ENCODE results near the gene HEXD.
"Not testable (repeated sequence)": the region's sequence is repeated elsewhere in the genome, so short reads cannot be mapped to it uniquely, and the experiment has no call there.

The HEXD gene

GRCh38 chr17:82382220-82382932, 35.8 kb upstream of the HEXD start:
- not testable (repeated sequence) for DNase-seq (ENCODE audit: low read depth in 3 of 3, low spot score in 1 of 3)

DNA sequence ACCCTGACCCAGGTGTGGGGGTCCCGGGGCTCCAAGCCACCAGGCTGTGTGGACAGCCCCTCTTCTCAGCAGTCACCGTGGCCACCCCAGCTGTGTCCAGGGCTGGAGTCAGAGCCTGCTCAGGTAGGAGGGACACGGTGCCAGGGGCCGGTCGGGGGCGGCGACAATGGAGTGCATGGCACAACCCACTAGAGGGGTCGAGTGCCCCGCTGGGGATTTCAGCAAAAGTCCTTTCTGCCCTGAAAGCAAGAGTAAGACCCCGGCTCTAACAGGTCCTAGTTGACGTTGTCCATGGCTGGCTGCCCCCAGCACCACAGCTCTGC, 35.3 kb upstream of the HEXD start:
- no peak for DNase-seq (ENCODE audit: low read depth in 3 of 3, low spot score in 1 of 3)

- DNase-seq (ENCODE audit: low read depth in 3 of 3, low spot score in 1 of 3), result no peak
Measured at GRCh38 chr17:82383411-82383810, 34.7 kb upstream of the HEXD start.

DNA sequence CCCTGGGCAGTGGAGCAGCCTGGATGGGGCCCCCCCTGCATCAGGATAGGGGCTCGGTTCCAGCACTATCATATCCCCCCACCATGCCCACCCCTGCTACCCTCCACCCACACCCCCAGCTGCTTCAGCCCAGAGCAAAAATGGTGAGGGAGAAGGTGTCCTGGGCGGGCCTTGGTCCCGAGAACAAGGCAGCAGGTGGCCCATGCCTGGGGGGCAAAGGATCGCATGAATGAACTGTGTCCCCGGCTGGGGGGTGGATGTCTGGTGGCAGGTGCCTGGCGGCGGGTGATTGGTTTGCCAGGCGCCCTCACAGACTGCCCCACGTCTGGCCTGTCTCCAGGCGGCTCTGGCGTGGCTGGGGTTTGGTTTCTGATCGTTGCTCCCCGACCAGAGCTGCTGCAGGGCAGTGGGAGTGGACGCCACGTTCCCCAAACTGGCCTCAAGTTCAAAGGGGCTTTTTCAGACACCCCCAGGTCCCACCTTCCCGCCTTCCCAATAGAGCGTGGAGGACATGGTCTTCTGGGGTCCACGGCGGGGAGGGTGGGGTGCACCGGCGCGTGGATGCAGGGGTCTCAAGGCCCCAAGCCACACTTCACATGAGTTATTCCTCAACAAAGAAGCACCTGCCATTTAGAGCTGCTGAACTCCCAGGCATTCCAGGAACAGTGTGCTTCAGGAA, 34.0 kb upstream of the HEXD start:
- DNase-seq (ENCODE audit: low read depth in 3 of 3, low spot score in 1 of 3), result no peak

DNA sequence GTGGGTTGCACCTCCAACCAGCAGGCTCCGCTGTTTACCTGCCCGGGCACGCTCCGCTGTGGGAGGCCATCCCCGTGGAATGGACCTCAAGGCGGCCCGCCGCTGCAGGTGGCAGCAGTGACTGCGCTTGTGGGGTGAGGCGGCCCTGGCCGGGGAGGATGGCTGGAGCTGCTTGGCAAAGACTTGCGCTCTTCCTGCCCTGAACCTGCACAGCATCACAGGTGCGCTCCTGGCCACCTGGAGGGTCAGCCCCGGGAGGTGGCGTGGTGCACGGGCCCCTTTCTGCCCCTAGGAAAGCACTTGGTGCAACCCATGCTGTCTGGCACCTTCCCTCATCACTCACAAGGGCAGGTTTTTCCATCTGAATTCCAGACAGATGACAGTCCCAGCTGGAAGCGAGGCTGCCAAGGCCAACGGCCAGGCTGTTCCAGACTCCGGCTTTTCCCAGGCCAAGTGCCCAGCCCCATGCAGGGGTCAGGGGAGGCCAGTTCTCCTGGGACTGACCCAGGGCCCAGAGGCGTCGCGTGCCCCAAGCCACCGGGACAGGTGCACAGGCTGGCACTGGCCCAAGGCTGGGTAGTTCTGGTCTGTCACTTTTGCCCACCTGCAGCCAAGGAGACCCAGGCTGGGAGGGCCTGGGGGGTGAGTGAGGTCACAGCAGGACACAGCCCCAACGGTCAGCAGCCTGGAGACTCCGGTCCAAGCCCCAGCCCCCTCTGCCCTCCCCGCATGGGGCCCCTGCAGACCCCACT, 33.2 kb upstream of the HEXD start:
- no peak for DNase-seq (ENCODE audit: low read depth in 3 of 3, low spot score in 1 of 3)

- DNase-seq (ENCODE audit: low read depth in 3 of 3, low spot score in 1 of 3), result no peak
Measured at GRCh38 chr17:82385559-82386254, 32.4 kb upstream of the HEXD start.

DNA sequence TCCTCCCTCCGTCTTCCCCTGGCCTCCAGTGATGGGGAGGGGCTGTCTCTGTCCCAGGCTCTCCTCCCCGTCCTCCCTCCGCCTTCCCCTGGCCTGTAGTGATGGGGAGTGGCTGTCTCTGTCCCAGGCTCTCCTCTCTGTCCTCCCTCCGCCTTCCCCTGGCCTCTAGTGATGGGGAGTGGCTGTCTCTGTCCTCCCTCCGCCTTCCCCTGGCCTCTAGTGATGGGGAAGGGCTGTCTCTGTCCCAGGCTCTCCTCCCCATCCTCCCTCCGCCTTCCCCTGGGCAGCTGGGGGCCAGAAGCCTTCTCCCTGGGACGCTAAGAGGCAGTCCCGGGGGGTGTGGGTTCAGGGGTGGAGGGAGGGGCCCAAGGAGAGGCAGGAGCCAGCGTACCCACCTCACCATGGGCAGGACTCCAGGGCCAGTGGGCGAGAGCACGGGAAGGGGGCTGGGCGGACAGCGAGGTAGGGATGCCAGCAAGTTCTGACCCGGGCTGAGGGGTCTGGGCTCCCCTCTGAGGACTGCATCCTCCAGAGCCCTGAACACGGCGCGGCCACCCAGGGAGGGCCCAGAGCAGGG, 31.8 kb upstream of the HEXD start:
- DNase-seq (ENCODE audit: low read depth in 3 of 3, low spot score in 1 of 3), result no peak

DNA sequence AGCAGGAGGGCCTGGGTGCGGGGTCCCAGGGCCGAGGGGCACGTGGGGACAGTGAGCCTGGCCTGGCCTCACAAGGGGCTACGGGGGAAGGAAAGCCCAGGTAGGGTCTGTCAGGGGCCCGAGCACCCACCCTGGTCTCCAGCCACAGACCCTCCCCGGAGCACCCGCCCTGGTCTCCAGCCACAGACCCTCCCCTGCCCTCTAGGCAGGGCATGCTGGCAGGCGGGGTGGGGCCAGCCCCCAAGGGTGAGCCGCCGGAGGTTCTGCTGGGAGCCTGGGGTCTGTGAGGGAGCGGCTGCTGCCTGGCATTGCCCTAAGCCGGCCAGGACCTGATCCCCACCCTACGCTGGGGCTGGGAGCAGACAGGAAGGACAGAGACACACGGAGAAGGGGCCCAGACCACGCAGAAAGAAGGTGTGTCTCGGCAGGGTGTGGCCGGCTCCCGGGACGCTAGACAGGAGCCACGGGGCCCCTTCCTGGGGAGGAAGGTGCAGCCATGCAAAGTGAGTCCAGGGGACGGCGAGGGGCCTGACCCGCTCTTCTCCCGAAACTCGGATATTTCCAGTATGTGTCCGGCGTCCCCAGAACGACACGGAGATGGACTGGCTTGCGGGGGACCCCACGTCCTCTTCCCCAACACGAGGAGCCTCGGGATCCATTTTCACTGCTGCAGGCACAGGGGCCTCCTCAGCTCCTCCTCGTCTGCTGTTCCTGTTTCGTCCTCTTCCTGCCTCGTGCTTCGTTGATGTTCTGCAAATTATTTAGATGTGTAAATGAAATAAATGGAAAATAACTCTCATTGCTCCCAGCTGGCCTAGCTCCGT, 31.1 kb upstream of the HEXD start:
- DNase-seq (ENCODE audit: low read depth in 3 of 3, low spot score in 1 of 3), result no peak

GRCh38 chr17:82387705-82388106, 30.4 kb upstream of the HEXD start:
- no peak for DNase-seq (ENCODE audit: low read depth in 3 of 3, low spot score in 1 of 3)

DNA sequence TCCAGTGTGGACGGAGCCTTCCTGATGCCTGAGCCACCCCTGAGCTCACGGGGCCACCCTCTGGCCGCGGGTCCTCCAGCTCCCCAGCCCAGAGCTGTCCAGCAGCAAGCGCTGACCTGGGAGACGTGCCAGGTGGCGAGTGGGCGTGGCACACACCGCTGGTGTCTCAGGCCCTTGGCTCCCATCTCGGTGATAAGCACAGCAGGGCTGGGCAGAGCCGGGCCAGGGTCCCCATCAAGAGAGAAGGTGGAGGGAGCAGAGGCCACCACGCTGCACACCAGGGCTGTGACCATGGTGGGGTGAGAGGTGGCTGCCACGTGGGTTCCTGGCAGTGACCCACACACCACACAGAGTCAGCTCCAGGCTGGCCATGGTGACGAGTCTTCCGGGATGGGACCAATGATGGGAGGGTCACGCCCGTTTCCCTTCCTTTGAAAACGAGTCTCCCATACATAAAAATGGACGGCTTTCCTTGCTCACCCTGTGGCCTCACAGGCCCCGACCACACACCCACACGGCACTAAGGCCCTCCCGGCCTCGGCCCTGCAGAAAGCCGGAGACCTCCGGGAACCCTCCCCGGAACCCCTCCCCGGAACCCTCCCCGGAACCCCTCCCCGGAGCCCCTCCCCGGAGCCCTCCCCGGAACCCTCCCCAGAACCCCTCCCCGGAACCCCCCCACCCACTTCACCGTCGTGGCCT, 29.8 kb upstream of the HEXD start:
- no peak for DNase-seq (ENCODE audit: low read depth in 3 of 3, low spot score in 1 of 3)

GRCh38 chr17:82388922-82389283, 29.2 kb upstream of the HEXD start:
- DNase-seq (ENCODE audit: low read depth in 3 of 3, low spot score in 1 of 3), result no peak

DNA sequence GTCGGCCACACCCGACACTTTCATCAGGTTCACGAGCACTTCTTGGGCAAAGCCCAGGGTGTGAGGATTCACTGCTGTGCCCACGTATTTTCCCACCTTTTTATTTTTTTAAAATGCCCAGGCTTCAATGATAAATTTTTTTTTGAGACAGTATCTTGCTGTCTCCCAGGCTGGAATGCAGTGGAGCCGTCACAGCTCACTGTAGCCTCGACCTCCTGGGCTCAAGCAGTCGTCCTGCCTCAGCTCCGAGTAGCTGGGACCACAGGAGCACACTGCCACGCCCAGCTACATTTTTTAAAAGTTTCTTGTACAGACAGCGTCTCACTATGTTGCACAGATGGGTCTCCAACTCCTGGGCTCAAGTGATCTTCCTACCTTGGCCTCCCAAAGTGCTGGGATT, 28.8 kb upstream of the HEXD start:
- no peak for DNase-seq (ENCODE audit: low read depth in 3 of 3, low spot score in 1 of 3)

GRCh38 chr17:82390015-82390859, 27.9 kb upstream of the HEXD start:
- DNase-seq (ENCODE audit: low read depth in 3 of 3, low spot score in 1 of 3), result no peak

GRCh38 chr17:82390860-82391435, 27.2 kb upstream of the HEXD start:
- DNase-seq (ENCODE audit: low read depth in 3 of 3, low spot score in 1 of 3), result no peak

DNA sequence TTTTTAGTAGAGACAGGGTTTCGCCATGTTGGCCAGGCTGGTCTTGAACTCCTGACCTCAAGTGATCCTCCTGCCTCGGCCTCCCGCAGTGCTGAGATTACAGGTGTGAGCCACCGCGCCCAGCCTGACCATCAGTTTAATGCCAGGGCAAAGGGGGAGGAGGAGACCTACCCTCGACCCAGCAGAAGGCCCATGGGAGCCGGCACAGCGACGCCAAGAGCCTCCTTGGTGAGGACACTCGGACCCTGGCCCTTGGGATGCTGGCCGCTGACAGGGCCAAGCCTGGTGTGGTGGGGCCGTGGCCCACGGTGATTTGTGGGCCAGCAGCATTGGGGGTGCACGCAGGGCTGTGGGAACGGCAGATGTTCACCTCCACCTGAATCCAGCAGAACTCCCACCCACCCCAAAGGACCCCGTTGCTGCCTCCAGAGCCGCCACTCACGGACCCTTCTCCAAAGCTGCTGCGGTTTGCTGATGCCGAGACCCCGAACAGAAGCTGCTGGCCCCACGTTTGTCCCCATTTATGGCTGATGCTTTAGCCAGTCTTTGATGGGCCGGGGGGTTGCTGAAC, 26.6 kb upstream of the HEXD start:
- DNase-seq (ENCODE audit: low read depth in 3 of 3, low spot score in 1 of 3), result no peak

DNA sequence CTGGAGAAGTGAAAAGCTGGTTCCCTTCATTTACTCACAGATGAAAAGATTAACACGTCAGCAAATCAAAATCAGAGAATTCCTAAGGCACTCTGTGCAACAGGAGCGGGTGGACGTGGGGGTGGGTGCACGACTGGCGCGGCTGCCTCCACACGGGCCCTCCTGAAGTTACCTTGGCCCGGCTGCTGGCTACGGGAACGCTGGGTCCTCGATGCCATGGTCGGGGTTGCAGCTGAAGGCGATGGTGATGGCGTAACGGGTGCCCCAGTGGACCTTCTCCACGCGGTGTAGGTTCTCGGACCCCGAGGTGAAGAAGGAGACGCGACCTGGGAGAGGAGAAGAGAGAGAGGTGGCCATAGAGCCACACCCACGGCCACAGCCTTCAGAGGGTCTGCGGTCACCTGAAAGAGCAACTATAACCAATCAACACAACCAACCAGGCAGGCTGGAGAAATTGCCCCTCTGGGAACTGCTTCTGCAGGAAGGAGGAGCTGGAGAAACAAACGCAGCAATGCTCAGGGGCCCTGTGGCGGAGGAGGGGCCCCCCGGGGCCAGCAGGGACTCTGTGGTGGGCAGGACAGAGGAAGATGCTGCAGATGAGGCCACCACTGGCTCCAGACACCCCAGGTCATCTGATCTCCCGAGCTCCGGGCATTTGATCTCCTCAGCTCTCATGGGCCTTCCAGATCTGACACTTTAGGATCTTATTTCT, 25.8 kb upstream of the HEXD start:
- no peak for DNase-seq (ENCODE audit: low read depth in 3 of 3, low spot score in 1 of 3)

GRCh38 chr17:82392941-82393340, 25.2 kb upstream of the HEXD start:
- no peak for DNase-seq (ENCODE audit: low read depth in 3 of 3, low spot score in 1 of 3)

DNA sequence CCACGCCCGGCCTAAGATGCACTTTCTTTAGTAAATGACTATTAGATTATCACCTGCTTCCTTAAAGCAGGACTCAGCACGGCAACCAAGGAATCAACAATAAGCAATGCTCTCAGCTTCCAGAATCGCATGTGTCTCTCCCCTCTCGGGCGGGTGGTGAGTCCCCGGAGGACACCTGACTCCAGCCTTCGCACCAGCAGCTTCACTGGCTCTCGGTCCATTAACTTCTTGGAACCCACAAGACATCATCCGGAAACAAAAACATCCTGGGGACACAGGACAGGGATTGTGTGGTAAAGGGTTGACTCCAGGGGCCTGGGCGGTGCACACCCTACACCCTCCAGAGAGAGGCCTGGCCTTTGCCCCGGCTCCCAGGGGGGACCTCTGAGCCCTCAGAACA, 23.9 kb upstream of the HEXD start:
- no peak for DNase-seq (ENCODE audit: low read depth in 3 of 3, low spot score in 1 of 3)
